ENCODE data around the gene TNPO3.

DNA sequence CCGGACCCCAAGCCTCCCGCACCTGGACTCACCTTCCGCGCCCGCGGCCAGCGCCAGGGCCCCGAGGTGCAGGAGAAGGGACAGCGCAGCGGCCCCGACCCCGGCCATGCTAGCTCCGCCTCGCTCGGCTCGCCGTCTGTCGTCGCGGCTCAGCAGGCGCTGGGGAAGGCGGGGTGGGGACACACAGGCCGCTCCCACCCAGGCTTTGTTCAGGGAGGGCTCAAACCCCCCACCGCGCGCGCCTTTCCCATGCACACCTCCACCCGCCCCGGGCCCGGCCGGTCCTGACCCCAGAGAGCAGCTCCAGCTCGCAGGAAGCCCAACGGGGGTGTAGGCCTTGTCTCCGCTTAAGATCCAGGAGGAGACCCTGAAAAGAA lies 144.4 kb downstream of the TNPO3 start, which contains the start of gene KCP:
- TF ChIP-seq POLR2A (IDR thresholded peaks at IDR 0.05; ENCODE audit: borderline replicate concordance, extremely low read depth, insufficient read depth, insufficient read length), result no peak
- no peak for TF ChIP-seq CTCF (IDR thresholded peaks at IDR 0.05 in 2 of 3, conservative IDR thresholded peaks at IDR 0.05 in 1 of 3; ENCODE audit: borderline replicate concordance in 1 of 3, insufficient read depth in 1 of 3, low read depth in 2 of 3, low read length in 2 of 3)
- no peak for TF ChIP-seq CEBPB (IDR thresholded peaks at IDR 0.05; ENCODE audit: low read depth)
- TF ChIP-seq, protein P1, sequence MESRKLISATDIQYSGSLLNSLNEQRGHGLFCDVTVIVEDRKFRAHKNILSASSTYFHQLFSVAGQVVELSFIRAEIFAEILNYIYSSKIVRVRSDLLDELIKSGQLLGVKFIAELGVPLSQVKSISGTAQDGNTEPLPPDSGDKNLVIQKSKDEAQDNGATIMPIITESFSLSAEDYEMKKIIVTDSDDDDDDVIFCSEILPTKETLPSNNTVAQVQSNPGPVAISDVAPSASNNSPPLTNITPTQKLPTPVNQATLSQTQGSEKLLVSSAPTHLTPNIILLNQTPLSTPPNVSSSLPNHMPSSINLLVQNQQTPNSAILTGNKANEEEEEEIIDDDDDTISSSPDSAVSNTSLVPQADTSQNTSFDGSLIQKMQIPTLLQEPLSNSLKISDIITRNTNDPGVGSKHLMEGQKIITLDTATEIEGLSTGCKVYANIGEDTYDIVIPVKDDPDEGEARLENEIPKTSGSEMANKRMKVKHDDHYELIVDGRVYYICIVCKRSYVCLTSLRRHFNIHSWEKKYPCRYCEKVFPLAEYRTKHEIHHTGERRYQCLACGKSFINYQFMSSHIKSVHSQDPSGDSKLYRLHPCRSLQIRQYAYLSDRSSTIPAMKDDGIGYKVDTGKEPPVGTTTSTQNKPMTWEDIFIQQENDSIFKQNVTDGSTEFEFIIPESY (IDR thresholded peaks at IDR 0.05; ENCODE audit: extremely low read depth, insufficient replicate concordance, low read length), result no peak
- no peak for TF ChIP-seq POLR2AphosphoS5 (IDR thresholded peaks at IDR 0.05; ENCODE audit: low read depth, low read length)
